ENCODE results near the gene ARHGAP15.

ARHGAP15 gene

GRCh38 chr2:143280097-143280757 lies 151.0 kb downstream of the ARHGAP15 start:
- no peak for DNase-seq

- no peak for DNase-seq
Measured at GRCh38 chr2:143282684-143283083, 153.5 kb downstream of the ARHGAP15 start.

- peak; percentile 50 for DNase-seq
Measured at GRCh38 chr2:143284087-143284675, 155.0 kb downstream of the ARHGAP15 start.

DNA sequence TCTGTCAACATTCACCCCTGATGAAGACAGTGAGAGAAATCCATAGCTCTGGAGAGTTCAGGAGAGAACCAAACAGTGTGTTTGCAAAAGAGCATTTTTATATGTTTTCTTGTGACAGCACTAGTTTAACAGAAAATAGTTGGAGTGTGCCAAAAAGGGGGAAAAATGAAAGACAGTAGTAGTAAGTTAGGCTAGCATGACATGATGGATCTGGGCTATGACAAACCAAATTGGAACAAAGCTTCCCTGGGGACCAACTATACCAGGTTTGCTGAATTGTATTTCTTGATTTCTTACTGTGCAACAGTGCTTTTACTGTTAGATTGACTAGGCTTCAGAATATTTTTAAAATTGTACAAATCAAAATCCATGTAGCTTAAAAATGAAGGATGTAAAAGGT lies 159.8 kb downstream of the ARHGAP15 start:
- DNase-seq: no peak

DNA sequence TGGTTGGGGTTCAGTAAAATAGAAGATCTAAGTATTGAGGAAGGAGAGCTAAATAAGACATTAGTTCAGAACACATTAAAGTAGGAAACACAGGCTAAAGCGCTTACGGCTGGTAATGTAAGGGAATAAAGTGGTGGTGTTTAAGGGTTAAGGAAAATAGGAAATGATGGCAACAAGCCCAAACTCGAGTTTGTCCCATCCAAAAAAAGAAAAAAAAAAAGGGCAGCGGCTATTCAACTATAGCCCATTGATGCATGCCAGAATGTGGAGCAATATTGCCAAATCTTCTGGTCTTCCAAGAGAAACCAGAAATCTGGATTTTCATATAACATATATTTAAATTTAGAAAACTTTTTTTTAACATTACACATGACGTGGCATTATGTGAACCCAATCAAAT lies 161.0 kb downstream of the ARHGAP15 start:
- DNase-seq: no peak

DNA sequence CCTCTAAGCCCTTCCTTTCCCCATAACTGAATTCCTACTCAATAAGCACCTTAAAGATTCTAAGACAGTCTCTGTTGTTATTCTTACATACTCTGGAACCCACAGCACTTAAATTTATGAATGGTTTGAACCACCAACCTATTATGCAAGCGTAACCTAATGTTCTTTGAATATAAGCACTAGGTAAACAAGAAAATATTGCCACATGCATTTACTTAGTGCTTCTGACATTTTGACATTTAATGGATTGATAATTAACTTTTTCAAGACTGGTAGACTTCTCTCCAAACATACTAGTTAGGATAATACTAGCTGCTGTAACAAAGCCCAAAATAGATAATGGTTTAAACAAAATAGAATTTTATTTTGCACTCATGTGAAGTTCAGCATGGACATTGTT lies 164.8 kb downstream of the ARHGAP15 start:
- DNase-seq: no peak

GRCh38 chr2:143296089-143296488 lies 166.9 kb downstream of the ARHGAP15 start:
- no peak for DNase-seq

GRCh38 chr2:143297182-143297581 lies 168.0 kb downstream of the ARHGAP15 start:
- DNase-seq: no peak

GRCh38 chr2:143300536-143300935 lies 171.3 kb downstream of the ARHGAP15 start:
- DNase-seq: no peak

DNA sequence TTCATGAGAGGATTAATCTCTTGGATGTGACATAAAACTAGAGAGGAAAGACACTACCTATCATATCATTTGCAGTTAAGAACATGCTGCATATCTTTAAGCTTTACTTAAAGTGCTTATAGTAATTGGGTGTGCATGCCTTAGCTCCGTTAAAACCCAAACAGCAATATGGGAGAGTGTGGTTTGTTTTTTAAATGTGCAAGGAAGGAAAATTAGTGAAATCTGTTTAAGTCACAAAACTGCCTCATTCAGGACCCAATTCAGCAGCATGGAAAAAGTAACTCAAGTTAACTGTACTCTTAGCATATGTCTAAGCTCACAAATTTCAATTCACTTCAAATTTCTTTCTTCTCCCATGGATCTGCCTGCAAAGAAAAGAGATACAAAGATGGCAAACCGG lies 182.2 kb downstream of the ARHGAP15 start:
- no peak for DNase-seq

GRCh38 chr2:143312441-143312840 lies 183.2 kb downstream of the ARHGAP15 start:
- DNase-seq: no peak

DNA sequence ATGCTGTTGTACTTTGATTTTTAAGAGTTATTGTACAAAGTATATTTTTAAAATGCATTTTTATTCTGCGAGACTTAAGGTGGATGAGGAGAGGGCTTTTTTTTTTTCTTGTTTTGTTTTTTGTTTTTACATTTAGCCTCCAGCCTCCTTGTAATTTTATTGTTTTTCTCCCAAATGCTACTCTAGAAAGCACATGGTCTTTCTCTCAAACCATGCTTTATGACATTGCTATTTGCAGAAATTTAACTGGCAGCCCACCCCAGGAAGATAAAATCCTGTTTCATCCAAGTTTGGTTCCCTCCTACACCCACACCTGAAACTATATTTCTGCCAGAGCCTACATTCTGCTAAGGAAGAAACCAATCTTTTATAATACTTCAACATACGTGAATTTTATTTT lies 184.6 kb downstream of the ARHGAP15 start:
- DNase-seq: no peak

DNA sequence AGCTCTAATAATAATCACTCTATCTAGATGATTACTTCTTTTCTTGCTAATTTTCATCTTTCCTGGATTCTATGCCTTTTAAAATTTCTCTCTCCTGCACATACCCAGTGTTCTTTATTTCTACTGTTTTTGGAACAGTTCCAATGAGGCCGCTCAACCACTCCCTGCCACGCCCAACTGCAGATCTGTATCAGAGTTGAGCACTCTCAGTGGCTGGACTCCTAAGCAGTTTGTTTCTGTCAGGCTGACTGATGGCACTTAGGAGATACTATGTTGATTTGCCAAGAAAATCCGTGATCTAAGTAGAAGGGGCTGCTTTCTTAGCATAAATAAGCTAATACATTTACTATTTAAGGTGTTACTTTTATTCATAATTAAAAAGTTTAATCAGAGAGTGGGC lies 192.8 kb downstream of the ARHGAP15 start:
- DNase-seq: no peak

DNA sequence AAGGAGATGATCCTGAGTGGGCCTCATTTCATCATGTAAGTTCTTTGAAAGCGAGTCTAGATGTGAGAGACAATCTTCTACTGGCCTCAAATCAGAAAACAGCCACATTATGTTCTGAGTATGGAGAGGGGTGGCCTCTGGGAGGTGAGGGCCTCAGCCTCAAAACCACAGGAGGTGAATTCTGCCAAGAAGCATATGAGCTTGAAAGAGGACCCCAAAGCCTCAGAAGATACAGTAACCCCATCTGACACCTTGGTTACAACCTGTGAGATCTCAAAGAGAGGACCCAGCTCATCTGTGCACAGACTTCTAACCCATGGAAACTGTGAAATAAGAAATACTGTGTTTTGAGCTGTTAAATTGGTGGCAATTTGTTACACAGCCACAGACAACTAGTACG lies 200.1 kb downstream of the ARHGAP15 start:
- no peak for DNase-seq

DNA sequence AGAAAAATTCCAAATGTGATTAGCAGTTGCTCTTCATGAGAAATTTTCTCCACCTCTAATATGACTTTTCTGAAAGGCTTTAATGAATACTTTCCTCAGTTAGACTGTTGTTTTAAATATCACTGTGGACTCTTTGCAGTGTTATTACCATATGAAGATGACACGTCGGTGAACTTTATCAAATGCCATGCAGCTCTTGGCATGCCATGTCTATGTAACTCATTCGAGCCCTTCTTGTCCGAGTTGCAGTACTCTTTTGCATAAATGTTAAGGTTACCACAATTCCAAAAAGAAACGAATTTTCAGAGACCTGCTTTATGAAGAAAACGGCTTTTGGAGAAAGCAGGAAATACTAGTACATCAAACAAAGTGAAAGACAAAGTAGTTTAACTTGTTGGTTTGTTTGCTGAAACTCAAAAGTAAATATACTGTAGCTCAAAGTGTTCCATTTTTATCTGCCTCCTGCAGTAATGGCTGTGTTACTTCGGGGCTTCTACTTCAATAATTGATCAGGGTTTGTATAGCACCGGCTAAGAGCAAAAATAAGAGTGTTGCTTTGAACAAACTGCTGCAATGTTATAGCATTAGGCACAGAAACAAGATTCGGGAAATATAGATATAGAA lies 204.1 kb downstream of the ARHGAP15 start:
- DNase-seq: no peak

GRCh38 chr2:143333847-143334246 lies 204.6 kb downstream of the ARHGAP15 start:
- no peak for DNase-seq

- no peak for DNase-seq
Measured at GRCh38 chr2:143334837-143335236, 205.6 kb downstream of the ARHGAP15 start.

- no peak for DNase-seq
Measured at GRCh38 chr2:143336719-143337210, 207.5 kb downstream of the ARHGAP15 start.

DNA sequence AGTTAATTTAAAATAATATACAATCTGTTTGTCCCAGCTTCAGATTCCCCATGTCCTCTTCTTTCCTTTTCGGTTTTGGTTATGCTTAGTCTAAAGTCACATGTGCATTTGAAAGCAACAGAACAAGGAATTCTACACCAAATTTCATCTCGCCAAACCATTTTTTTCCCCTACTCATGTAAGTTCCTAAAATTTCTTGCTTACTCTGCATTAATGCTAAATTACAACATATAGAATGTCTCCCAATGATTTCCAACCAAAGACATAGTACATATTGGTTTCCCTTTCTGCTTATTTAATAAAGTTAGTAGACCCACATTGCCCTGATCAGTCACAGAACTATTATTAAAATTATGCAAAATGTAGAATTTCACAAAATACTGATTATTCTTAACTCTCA lies 212.3 kb downstream of the ARHGAP15 start:
- no peak for DNase-seq

- DNase-seq: no peak
Measured at GRCh38 chr2:143344780-143345179, 215.6 kb downstream of the ARHGAP15 start.

GRCh38 chr2:143345887-143346787 lies 216.9 kb downstream of the ARHGAP15 start:
- no peak for DNase-seq

DNA sequence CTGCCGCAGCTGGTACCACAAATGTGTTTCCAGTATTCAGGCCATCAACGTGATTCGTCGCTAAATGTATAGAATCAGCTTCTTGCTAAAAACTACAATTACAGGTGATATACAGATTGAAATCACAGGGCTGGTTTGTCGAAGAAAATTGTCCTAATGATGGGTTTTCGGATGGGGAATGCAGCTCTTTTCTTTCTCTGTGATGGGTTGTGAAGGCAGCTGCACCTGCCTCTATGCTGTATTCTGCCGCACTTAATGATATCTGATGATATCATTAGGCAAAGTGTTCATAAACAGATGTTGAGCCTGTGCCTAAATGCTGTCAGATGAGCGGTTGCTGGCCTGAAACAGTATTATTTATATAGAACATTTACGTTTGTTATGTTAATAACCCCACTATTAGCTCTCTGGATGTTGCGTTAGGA lies 218.1 kb downstream of the ARHGAP15 start:
- DNase-seq: no peak

DNA sequence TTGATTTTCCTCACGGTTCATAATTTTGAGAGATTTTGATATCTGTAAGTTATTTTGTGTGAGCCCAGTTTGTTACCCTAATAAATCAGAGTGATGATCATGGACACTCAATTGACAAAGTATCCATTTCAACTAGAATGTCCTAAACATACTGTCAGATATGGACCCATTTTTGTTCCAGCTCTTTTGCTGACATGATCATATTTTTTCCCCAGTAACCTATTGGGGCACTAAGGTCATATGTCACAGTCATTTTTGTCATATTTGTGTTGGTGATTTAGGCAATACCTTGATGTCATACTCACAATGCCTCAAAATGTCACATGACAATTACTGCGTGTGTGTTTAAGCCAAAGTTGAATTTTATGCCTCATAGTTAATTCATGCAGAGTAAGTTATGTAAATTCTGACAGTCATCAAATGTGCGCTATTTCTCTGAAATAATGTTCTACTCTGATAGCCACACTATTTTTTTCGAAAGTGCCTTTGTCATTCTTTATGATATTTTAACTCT lies 218.7 kb downstream of the ARHGAP15 start:
- DNase-seq: no peak
